HPDE6-E6E7 (cell line): Measurements from ENCODE around the gene CEP20.
"Not testable (repeated sequence)": the region's sequence is repeated elsewhere in the genome, so short reads cannot be mapped to it uniquely, and the experiment has no call there.

Source experiments
- DNase-seq: peaks from one replicate; pipeline ENCODE4 v3.0.0; 2011; ENCODE audit warnings: missing footprints; ENCODE audit errors: extremely low spot score

CEP20 gene

GRCh38 chr16:15858921-15859668 lies 29.3 kb downstream of the CEP20 start:
- no peak for DNase-seq

- DNase-seq = no peak
These were observed 30.5 kb downstream of the CEP20 start for GRCh38 chr16:15857724-15858560.

DNA sequence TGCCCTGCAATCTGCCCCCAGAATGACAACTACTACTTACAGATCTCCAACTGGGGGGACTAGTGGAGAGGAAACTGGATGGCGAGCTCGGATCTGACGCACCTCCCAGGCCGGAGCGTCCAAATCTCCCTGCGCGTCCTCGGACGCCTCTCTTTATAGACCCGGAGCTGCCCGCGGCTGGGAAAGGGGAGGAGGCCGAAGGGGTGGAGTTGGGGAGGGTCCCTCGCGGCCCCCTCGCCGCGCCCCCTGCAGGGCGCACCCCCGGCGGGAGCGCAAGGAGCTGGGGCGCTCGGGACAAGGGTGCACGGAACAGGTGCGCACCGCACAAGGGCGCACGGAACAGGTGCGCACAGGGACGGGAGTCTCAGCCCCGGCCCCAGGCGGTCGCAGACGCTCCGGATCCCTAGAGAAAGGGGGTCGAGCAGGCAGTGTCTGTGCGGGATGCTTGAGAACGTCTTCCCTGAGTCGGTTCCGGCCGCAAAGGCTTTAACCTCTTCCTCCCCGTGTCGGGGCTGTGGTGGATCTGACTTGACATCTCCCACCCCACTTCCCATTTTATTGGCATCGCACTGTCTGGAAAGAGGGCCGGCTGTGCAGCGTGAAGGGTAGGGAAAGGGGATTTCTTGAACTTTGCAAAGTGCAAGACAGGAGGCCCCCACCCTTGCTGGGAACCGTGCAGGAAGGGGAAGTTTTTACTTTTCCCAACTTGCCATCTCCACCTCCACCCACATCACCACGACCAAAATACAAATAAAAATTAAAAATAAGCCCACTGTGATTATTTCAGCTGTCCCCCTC lies 31.3 kb downstream of the CEP20 start, which contains the start of gene MYH11:
TSS of gene MYH11 (minus strand) at position 128 of the 798 bp plus-strand sequence. CDS start 18,776 bp downstream, outside the sequence.
- DNase-seq = no peak

DNA sequence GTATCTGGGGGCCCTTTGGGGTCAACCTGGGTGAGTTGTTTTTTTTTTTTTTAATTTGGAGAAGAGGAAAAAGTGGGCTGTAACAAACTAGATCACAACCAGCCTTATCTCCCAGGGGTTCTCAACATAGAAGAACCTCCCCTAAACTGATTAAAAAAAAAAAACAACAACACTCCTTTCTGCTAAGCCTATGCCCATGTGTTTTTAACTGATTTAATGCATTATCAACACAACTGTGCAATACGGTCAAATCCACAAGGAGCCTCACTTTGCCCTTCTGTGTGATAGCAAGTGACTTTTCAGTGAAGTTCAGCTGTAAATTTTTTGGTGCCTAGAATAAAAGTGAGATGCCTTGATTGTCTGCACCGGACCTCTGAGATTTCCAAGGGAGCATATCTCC lies 32.2 kb downstream of the CEP20 start:
- no peak for DNase-seq

DNA sequence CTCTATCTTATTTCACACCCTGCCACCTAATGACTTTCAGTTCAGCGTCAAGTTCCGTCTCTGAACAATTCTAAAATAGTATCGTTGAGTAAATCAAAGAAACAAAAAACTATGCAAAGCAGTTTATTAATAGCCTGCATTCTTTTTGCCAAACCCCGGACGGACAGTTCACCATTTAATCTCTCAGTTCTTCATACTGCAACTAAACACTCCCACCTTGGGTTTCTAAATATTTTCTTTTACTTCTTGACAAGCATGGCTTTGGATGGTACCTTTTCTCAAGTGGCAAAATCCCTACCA lies 32.7 kb downstream of the CEP20 start:
- DNase-seq = no peak

DNA sequence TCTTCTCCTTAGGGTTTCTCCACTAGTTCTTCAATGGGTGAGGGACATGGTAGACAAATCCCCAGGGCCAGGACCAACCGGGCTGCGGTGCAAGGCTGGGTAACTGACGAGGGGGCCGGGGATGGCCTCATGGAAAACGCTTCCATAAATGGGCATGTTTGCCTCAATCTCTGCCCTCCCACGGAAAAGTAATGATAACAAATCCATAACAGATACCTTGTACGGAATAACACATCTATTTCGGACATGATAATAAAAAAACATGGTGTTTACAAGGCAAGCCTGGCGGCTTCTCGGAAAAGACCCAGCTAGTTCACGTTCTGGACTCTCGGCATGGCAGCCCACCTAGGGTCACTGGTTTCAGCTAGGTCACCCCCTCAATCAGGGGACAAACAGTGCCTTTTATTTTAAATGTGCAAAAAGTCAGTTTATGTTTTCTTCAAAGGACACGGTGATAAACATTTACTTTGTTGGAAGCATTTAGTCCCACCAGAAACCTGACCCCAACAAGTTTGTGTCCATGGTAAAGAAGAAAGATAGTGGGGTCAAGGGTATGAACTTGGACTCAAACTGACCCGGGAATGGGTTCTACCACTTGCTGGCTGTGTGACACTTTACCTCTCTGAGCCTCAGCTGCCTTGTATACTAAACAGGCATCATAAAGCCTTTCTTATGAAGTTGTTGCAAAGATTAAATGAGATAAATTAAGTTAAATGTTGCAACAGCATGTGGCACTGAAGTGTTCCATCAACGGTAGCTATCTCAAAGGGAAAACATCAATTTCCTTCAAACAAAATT lies 33.3 kb downstream of the CEP20 start:
- DNase-seq = no peak

DNA sequence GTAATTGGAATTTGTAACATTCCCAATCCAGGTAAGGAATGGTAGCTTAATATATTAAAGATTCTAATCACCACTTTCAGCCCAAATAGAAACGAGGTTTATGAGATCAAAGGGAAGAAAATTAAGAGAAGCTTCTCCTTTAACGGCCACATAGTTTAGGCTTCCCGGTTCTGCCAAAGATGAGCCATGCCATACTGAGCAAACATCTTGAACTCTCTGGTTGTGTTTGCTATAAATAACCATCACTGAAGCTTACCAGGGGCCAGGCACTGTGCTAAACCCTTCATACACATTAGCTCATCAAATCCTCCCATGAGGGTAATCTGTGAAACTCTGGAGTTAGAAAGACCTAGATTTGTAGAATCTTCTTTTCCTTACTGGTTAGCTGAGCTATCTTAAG lies 34.3 kb downstream of the CEP20 start:
- DNase-seq = no peak

DNA sequence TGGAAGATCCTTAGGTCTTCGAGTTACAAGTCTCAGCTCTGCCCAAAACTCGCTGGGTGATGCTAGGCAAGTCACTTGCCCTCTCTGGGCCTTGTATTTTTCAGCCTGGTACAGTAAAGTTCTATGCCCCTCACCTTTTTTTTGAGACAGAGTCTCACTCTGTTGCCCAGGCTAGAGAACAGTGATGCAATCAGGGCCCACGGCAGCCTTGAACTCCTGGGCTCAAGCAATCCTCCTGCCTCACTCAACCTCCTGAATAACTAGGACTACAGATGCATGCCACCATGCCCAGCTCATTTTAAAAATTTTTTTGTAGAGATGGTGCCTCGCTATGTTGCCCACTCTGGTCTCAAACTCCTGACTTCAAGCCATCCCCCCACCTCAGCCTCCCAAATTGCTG lies 35.4 kb downstream of the CEP20 start:
- no peak for DNase-seq

GRCh38 chr16:15850555-15850954 lies 37.8 kb downstream of the CEP20 start:
- DNase-seq = not testable (repeated sequence)

- DNase-seq = no peak
These were observed 39.0 kb downstream of the CEP20 start for GRCh38 chr16:15849209-15849981.

DNA sequence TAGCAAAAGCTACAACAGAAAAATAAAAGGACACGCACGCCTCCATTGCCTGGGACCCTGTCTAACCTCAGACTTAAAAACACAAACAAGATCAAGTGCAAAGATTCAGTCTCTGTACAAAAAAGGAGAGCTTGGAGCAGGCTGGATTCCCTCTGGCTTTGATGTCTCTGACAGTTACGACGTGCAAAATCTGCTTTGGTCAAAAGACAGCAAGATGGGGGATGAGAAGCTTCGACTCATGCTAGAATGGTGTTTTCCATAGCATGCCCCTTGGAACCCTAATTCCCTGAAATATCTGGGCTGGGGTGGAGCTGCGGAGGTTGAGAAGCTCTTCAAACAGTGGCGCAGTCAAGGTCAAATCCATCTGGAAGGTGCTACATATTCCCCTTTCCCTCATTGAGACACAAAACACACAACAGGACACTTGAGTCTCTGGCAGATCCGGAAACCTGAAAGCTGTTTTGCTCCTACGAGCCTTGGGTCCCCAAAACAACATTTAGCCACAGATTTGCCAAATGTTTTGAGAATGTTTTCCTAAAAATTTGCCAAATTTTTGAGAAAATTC lies 40.7 kb downstream of the CEP20 start:
- no peak for DNase-seq

DNA sequence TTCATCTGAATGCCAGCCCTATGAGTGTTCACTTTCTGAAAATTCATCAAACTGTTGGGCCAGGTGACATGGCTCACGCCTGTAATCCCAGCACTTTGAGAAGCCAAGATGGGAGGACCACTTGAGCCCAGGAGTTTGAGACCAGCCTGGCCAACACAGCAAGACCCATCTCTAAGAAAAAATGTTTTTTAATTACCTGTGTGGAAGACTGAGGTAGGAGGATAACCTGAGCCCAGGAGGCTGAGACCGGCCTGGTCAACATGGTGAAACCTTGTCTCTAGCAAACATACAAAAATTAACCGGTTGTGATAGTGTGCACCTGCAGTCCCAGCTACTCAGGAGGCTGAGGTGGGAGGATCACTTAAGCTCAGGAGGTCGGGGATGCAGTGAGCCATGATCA lies 41.9 kb downstream of the CEP20 start:
- DNase-seq = no peak

GRCh38 chr16:15843635-15844279 lies 44.6 kb downstream of the CEP20 start:
- DNase-seq = no peak

DNA sequence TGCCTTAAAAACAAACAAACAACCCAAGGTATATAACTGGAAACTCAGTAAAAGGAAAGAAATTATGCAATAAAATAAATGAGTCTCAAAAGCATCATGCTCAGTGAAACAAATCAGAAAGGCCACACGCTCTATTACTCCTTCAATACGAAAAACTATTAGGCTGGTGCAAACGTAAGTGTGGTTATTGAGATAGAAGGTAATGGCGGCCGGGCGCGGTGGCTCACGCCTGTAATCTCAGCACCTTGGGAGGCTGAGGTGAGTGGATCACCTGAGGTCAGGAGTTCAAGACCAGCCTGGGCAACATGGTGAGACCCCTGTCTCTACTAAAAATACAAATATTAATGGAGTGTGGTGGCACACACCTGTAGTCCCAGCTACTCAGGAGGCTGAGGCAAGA lies 49.2 kb downstream of the CEP20 start:
- not testable (repeated sequence) for DNase-seq

GRCh38 chr16:15837761-15838160 lies 50.6 kb downstream of the CEP20 start:
- no peak for DNase-seq

GRCh38 chr16:15836965-15837611 lies 51.3 kb downstream of the CEP20 start:
- no peak for DNase-seq

DNA sequence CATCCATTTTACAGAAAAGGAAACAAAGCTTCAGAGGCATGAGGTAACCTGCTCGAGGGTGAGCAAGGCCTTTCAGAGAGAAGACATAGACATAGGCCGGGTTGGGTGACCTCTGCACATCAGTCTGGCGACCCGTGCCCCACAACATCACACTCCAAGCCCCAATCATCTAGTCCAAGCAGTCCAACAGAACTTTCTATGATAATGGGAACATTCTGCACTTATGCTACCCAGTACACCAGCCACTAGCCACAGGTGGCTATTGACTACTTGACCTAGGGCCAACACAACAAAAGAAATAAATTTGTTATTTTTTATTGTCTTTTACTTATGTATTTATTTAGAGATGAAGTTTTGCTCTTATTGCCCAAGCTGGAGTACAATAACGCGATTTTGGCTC lies 52.3 kb downstream of the CEP20 start:
- DNase-seq = no peak

DNA sequence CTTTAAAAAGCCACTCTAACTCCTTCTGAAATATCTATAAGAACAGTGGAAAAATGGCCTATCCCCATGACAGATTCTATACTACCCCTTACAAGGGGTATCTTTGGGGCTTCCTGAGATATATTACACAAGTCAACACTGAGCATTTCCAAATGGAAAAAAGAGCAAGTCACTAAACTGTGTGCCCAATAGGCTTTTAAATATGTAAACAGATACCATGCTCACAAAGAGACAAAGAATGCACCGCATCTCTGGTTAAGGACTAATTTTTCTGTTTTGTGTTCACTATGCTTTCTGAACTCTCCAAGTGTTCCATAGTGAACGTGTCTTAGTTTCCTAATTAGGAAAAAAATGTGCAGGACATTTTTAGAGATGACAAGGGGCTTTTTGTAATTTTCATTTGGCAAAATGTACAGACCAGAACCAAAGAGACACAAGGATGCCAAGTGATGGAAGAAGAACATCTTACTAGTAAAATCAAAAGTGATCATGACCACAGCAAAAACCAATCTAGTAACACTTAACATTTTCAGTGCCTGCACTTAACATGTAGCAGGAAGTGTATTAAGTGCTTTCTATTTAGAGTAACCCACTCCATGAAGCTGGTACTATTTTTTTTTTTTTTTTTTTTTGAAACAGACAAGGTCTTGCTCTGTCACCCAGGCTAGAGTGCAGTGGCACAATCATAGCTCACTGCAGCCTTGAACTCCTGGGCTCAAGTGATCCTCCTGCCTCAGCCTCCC lies 53.1 kb downstream of the CEP20 start:
- DNase-seq = no peak

DNA sequence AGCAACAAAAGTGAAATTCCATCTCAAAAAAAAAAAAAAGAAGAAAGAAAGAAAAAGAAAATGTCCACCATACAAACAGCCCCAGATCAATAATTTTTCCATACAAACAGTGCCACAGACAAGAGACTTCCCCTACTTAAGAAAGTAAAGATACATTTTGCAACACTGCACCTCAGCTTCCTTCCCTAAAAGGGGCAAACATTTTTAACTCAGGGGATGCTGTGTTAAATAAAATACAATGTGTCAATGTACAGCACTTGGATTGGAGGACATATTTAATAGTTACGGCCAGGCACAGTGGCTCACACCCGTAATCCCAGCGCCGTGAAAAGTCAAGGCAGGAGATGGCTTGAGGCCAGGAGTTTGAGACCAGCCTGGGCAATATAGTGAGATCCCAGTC lies 53.9 kb downstream of the CEP20 start:
- no peak for DNase-seq
